IMR-90 (cell line): ENCODE data around the gene NR1D2.

Source experiments
- CEBPB ChIP-seq: IDR thresholded peaks from 2 replicates; pipeline ENCODE4 v1.6.1; 2012; ENCODE audit warnings: low read depth, low read length, improper control_type of control experiment
- CHD1 ChIP-seq: IDR thresholded peaks from 2 replicates; pipeline ENCODE4 v1.6.1; 2012; ENCODE audit warnings: low read depth, low read length, improper control_type of control experiment
- CTCF ChIP-seq: conservative IDR thresholded peaks from 2 replicates; pipeline ENCODE4 v1.5.1; 2012; ENCODE audit warnings: mild to moderate bottlenecking, low read depth, low read length, improper control_type of control experiment
- MAFK ChIP-seq: IDR thresholded peaks from 2 replicates; pipeline ENCODE4 v1.6.1; 2012; ENCODE audit warnings: low read depth, low read length, improper control_type of control experiment
- MXI1 ChIP-seq: IDR thresholded peaks from 2 replicates; pipeline ENCODE4 v1.6.1; 2012; ENCODE audit warnings: low read depth, mild to moderate bottlenecking, low read length, moderate library complexity, borderline replicate concordance
- POLR2A ChIP-seq: IDR thresholded peaks from 2 replicates; pipeline ENCODE4 v1.6.1; 2012; ENCODE audit warnings: mild to moderate bottlenecking, low read depth, low read length
- RAD21 ChIP-seq: IDR thresholded peaks from 2 replicates; pipeline ENCODE4 v1.6.1; 2012; ENCODE audit warnings: low read length, improper control_type of control experiment
- RCOR1 ChIP-seq: IDR thresholded peaks from 2 replicates; pipeline ENCODE4 v1.6.1; 2012; ENCODE audit warnings: mild to moderate bottlenecking, low read length, improper control_type of control experiment; ENCODE audit not compliant: insufficient replicate concordance
- RFX5 ChIP-seq: IDR thresholded peaks from 2 replicates; pipeline ENCODE4 v1.8.0; 2012; ENCODE audit warnings: low read depth, mild to moderate bottlenecking, low read length, moderate library complexity
- SMC3 ChIP-seq: fragments of 150-350 bp; IDR thresholded peaks from 2 replicates; pipeline ENCODE4 v1.6.1; 2016; ENCODE audit warnings: low read depth, mild to moderate bottlenecking, antibody characterized with exemption, low read length, moderate library complexity

- TF ChIP-seq RFX5 (no peak), CTCF (no peak), CEBPB (no peak), CHD1 (no peak), RCOR1 (no peak), POLR2A (no peak), SMC3 (no peak), MXI1 (no peak), RAD21 (no peak), MAFK (no peak)
Observed at GRCh38 chr3:23991306-23991682, 46.2 kb downstream of the NR1D2 start.
